GM20431 (cell line): ENCODE data around the gene PRKG2.

Experiments used
- in situ Hi-C: fragments of 300-500 bp; cut with MseI, MboI; formaldehyde crosslinking; loops from one replicate; pipeline ENCODE4 v1.15.0; 2020; ENCODE audit warnings: low sequenced_read_pairs; ENCODE audit not compliant: unreplicated experiment

PRKG2 gene

GRCh38 chr4:81218206-81218605 lies 3.2 kb upstream of the PRKG2 start:
- in situ Hi-C loops = no loop called here

DNA sequence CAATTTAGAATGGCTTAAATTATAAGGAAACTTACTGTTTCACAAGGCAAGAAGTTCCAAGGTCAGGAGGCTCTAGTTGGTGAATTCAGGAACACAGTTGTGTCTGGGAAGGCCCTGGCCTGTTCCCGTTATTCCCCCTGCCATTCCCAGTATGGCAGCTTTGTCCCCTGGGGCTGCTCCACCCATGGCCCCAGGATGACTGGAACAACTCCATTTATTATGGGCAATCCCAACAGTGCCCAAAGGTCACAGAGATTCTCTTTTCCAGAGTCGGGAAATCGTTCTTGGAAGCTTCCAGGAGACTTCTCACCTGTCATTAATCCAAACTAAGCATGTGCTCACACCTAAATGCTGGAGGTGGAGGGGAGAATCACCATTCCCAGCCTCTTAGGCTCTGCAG lies 2.8 kb upstream of the PRKG2 start:
- in situ Hi-C loops = no loop called here

DNA sequence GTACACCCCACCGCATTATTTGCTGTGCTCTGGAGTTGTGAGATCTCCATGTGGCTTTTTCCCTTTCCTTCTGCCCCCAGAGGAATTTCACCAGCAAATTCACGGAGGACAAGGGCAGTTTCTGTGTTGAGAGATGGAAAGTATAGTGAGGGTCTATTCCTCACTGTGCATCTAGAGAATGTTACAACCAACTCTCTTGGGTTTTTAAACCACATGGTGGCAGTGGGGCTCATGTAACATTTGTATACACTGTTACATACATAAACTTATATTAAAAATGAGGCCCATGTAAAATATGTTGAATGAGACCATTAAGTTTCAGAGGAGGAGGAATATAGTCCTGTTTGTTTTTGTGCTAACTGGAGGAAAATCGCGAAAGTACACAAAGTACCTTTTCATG lies 909 bp upstream of the PRKG2 start:
- in situ Hi-C loops = no loop called here

- in situ Hi-C loops = no loop called here
These were observed 710 bp downstream of the PRKG2 start for GRCh38 chr4:81214144-81214880.

DNA sequence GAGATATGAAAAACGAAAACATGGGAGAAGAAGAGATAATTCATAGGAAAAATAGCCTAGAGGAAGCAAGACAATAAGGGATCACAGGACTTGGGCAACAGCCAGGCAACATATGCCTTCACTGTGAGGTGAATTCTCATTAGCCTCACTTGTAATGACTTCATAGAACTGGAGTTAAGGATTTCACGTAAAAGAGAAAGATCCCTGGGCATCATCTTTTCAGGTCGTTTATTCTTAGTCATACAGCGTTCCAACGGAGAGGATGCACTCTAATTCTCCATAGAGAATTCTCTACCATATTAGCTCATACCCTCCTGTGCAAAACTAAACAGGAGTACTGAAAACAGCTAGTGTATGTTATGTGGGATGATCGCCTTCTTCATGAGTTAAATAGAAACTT lies 1.4 kb downstream of the PRKG2 start:
- in situ Hi-C loops = no loop called here

- in situ Hi-C loops = no loop called here
These were observed 3.1 kb downstream of the PRKG2 start for GRCh38 chr4:81211956-81212355.

GRCh38 chr4:81207828-81208227 lies 7.2 kb downstream of the PRKG2 start:
- in situ Hi-C loops = no loop called here

GRCh38 chr4:81205302-81205701 lies 9.7 kb downstream of the PRKG2 start:
- in situ Hi-C loops = no loop called here

DNA sequence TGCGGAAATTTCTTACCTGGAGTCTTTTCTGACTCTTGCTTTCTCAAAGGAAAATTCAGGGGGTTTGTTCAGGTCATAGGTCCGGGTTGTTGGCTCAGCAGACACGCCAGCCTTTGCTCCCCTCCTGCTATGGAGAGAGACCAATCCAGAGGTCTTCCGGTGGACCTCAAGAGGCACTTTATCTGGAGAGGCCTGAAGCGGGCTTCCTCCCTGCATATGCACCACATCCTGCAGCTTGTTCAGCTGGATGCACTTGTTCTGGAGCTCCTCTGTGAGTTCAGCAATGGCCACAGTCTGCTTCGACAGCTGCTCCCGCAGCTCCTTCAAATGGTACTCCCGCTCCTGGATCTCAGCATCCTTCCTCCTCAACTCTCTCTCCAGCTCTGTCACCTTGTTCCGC lies 10.5 kb downstream of the PRKG2 start:
- in situ Hi-C loops = no loop called here

GRCh38 chr4:81199831-81200230 lies 15.2 kb downstream of the PRKG2 start:
- in situ Hi-C loops = no loop called here

DNA sequence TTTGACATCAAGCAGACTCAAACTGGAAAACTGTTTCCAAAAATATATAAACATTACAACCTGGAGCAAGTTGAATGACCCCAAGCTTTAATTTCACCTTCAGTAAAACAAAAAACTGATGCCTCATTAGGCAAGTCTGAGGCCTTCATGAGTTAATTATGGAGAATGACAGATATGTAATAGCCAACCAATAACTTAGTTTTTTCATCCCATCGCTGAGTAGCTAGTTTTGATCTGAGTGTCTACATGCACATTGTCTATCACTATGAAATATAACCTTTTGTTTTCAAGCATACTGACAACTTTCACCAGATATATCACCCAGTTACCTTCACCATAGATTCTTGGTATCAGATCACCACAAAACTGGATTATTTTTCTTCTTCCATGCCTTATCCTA lies 16.4 kb downstream of the PRKG2 start:
- in situ Hi-C loops = no loop called here

- in situ Hi-C loops = no loop called here
These were observed 17.0 kb downstream of the PRKG2 start for GRCh38 chr4:81197864-81198524.

DNA sequence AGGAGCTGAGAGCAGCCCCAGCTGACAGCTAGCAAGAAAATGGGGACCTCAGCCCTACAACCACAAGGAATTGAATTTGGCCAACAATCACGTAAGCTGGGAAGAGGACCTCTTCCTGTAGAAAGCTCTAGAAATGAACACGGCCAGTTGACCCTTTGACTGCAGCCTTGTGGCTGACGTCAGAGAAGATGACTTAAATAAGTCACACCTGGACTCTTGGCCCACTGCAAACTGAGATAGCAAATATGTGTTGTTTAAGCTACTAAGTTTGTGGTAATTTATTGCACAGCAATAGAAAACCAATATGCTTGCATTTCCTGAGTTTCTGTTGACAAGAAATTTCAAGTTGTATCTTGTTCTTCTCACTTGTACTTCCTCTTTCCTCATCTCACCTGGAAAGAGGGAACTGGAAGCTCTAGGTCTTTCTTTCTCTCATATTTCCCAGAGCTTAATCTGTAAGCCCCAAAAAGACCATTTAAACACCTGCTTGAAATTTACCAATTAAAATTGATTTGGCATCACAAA lies 18.8 kb downstream of the PRKG2 start:
- in situ Hi-C loops = no loop called here

- in situ Hi-C loops = no loop called here
These were observed 19.5 kb downstream of the PRKG2 start for GRCh38 chr4:81195475-81195874.

DNA sequence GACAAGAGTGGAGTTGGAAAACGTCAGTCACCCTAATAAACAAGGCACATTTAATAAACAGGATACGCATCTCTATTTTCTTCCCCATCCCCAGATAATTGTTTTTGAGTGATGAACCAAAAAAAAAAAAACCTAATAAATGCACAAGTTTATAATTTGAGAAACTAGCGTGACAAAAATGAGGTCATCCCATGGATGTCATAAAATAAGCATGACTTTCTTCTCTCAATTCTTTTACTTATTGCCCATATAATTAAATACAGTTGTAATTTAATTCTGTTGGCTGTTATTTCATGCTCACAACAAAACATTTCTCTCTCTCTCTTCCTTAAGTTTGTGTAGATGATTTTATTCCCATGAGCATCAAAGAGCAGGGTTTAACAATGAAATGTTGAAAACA lies 20.7 kb downstream of the PRKG2 start:
- in situ Hi-C loops = no loop called here

- in situ Hi-C loops = no loop called here
These were observed 34.1 kb downstream of the PRKG2 start for GRCh38 chr4:81180916-81181315.

DNA sequence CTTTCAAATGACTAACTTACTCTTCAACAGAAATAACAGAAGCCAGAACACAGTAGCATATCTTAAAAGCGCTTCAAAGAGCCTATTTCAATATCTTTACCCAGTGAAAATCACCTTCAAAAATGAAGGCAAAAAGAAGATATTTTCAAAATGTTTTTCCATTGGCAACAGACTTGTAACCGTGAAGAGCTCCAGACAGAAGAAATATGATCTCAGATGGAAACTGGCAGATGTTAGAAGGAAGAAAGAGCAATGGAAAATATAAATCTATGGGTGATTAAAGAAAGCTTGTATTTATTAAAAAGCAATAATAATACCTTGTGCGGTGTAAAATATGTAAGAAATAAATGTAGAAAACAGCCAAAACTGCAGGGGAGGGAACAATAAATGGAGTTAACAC lies 35.7 kb downstream of the PRKG2 start:
- in situ Hi-C loops = no loop called here

DNA sequence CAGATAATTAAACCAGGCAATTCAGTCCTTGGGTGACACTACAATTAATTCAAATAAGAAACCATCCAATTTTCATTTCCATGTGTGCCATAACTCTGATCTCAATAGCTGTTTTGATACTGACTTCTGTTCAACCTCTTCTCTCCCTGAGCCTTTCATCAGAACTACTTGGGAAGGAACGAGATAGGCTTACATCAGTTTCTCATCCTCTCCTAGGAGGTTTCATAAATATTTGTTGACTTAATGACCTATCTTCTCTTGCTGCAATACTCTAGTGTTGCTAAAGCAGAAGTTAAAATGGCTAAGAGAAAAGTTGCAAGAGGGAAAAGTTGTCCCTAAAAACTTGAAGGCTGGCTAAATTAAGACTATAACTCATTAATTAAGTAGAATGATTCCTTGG lies 41.8 kb downstream of the PRKG2 start:
- in situ Hi-C loops = no loop called here

DNA sequence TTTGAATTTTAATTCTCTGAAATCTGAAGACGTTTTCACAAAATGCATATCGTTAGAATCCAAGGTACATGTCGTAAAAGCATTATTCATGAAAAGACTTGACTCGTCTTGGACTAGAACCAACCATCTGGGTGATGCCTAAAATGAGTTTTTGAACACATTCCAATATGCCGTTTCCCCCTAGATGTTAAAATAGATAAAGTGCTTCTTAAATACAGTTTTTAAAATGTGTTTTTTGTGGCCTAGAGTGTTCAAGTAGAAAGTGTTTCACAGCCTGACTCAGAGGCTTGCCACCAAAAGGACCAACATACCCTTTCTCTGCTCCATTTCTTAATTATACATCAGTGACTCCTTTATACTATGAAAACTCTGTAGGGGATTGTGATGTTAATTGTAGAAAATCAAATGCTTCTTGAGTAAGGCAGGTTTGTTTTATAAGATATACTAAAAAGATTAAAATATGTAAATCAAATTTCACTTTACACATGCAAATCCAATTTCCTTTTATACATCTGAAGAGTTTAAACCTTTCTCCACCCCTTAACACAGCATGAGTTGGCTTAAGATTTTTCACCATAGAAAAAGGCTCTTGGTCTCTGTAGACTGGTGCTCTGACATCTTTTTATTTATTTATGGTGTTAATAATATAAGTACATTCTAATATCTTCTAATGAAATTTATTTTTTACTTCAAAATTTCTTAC lies 48.4 kb downstream of the PRKG2 start:
- in situ Hi-C loops = no loop called here

GRCh38 chr4:81165861-81166430 lies 49.1 kb downstream of the PRKG2 start:
- in situ Hi-C loops = no loop called here
